ENCODE measurements around the gene DLGAP1. TPM values are rescaled to one million over a fixed set of nuclear protein-coding genes. Genes with fewer than 3 reads are reported as not detected.

DLGAP1 gene
- total RNA-seq, 1 experiment from 2014 or later: 0.39 TPM

DNA sequence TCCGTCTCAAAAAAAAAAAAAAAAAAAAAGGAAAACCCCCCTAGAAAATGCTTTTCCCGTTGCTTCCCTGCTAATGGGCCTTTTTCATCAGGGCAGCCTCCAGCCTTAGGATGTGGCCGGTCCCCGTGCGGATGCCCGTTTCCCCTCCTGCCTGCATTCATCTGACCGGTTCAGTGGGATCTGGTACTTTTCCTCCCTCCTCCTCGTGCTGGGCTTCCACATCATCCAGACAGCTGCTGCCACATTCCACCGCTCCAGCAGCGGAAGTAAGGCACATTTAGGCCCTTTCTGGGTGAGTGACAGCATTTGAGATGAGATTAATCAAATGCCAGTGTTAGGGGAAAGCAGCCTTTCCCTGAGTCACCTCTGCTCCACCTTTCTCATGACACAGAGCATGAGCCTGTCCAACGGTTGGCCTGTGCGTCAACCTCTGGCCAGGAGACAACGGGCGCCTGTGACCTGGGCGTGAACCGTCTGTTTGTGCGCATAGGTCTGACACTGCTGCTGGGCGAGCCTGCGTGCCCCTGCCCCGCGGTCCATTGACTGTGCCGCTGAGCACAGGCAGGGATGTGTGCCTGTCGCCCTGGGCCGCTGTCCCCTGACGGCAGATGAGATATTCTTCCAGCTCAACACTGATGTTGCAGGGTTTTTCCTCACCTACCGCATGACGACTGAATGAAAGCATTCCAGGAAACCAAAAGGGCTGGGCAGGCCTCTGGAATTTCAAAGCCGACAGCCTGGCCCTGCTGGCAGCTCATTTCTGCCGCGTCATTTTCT is 831.1 kb downstream of the DLGAP1 start (continued):
- TF ChIP-seq, protein P1, sequence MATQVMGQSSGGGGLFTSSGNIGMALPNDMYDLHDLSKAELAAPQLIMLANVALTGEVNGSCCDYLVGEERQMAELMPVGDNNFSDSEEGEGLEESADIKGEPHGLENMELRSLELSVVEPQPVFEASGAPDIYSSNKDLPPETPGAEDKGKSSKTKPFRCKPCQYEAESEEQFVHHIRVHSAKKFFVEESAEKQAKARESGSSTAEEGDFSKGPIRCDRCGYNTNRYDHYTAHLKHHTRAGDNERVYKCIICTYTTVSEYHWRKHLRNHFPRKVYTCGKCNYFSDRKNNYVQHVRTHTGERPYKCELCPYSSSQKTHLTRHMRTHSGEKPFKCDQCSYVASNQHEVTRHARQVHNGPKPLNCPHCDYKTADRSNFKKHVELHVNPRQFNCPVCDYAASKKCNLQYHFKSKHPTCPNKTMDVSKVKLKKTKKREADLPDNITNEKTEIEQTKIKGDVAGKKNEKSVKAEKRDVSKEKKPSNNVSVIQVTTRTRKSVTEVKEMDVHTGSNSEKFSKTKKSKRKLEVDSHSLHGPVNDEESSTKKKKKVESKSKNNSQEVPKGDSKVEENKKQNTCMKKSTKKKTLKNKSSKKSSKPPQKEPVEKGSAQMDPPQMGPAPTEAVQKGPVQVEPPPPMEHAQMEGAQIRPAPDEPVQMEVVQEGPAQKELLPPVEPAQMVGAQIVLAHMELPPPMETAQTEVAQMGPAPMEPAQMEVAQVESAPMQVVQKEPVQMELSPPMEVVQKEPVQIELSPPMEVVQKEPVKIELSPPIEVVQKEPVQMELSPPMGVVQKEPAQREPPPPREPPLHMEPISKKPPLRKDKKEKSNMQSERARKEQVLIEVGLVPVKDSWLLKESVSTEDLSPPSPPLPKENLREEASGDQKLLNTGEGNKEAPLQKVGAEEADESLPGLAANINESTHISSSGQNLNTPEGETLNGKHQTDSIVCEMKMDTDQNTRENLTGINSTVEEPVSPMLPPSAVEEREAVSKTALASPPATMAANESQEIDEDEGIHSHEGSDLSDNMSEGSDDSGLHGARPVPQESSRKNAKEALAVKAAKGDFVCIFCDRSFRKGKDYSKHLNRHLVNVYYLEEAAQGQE (IDR thresholded peaks at IDR 0.05; ENCODE audit: low read depth): no peak
- TF ChIP-seq ZFX (IDR thresholded peaks at IDR 0.05): no peak
- no peak for TF ChIP-seq SRF (IDR thresholded peaks at IDR 0.05; ENCODE audit: low read depth)
- TF ChIP-seq POLR2A (IDR thresholded peaks at IDR 0.05; ENCODE audit: borderline replicate concordance, extremely low read depth, insufficient read depth, insufficient read length): no peak

DNA sequence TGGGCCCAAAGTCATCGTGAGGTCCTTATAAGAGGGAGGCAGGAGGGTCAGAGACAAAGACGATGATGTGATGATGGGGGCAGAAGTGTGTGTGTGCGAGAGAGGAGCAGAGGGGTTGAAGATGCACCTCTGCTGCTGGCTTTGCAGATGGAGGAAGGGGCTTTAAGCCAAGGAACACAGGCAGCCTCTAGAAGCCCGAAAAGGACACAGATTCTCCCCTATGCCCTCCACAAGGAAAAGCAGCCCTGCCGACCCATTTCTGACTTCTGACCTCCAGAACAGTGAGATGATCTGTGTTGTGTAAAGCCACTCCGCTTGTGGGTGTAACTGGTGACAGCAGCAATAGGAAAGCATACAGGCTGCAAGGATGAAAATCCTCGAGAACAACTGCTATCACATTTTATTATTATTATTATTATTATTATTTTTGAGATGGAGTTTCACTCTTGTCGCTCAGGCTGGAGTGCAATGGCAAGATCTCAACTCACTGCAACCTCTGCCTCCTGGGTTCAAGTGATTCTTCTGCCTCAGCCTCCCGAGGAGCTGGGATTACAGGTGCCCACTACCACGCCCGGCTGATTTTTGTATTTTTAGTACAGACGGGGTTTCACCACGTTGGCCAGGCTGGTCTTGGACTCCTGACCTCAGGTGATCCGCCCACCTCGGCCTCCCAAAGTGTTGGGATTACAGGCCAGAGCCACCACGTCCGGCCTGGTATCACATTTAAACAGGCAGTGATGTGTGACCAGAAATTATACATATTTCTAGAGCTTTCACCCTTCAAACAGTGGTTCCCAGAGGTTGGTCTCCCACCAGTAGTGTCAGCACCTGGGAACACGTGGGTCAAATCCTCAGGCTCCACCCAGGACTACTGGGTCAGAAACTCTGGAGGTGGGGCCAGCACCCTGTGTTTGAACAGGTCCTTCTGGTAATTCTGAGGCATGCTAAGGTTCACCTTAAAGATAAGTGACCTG is 834.7 kb downstream of the DLGAP1 start:
- RAD21 ChIA-PET (ENCODE audit: low non-redundant PET in 1 of 2, low total read pairs in 2 of 2, uncharacterized antibody in 2 of 2, unreplicated experiment in 2 of 2): no interaction called here
- TF ChIP-seq ZFX (IDR thresholded peaks at IDR 0.05) (peak; percentile 26; the same call in 1 of the 2 replicates), TCF7L2 (IDR thresholded peaks at IDR 0.05; ENCODE audit: borderline replicate concordance, extremely low read depth, insufficient read depth, insufficient read length) (no peak)
- ATAC-seq: no peak
- Histone ChIP-seq H4K20me1 (ENCODE audit: insufficient read depth) (no peaks in the 10 kb centered on the region), H3K4me2 (ENCODE audit: low read length) (peak overlapping the region; percentile 67), H2AFZ (ENCODE audit: low read depth, low read length, poor library complexity, severe bottlenecking) (no peak overlapping the region), H3K4me1 (ENCODE audit: control insufficient read depth in 1 of 2, insufficient read depth in 2 of 2, low read length in 2 of 2) (peaks cover 82 to 98% of the 10 kb centered on the region in 2 experiments), H3K9ac (ENCODE audit: low read length) (peak overlapping the region; percentile 83), H3K79me2 (ENCODE audit: insufficient read depth, low read length) (peaks cover 8% of the 10 kb centered on the region; the same call in 1 of the 2 replicates), H3K36me3 (ENCODE audit: control insufficient read depth in 1 of 2, insufficient read depth in 2 of 2, low read length in 2 of 2) (peaks cover 0 to 4% of the 10 kb centered on the region in 2 experiments; a peak in 1 of 4 replicates), H3K27ac (ENCODE audit: low read depth, low read length) (peak overlapping the region; percentile 100), H3K9me2 (ENCODE audit: insufficient read depth) (no peaks in the 10 kb centered on the region), H3K27me3 (ENCODE audit: insufficient read depth, low read length) (no peaks in the 10 kb centered on the region), H3K4me3 (replicated peaks in 1 of 2; ENCODE audit: low read depth in 1 of 2, low read length in 2 of 2) (no peak overlapping the region), H3K9me3 (ENCODE audit: control insufficient read depth in 1 of 2, insufficient read depth in 1 of 2, low read depth in 1 of 2, low read length in 2 of 2) (no peaks in the 10 kb centered on the region)
- no TSS peak for BruUV-seq (replicated peaks)
- CTCF ChIA-PET: interaction anchor here (0.9 to 4.8 kb wide), 2 partner anchors 26 to 46 kb away, joined by 4 to 28 read pairs; no protein-coding TSS in a partner anchor
- intact Hi-C loops (cut with micrococcal nuclease): no loop called here
- POLR2A ChIA-PET: interaction anchor here (0.6 to 10.5 kb wide), 8 partner anchors 11 to 173 kb away, joined by 3 to 266 read pairs (median 76); no protein-coding TSS in a partner anchor
- no peak for DNase-seq (ENCODE audit: low read depth, low spot score)

All from HCT116 (cell line).